ENCODE results near the gene DVL2.

Gene DVL2

GRCh38 chr17:7219812-7220592, 14.3 kb downstream of the DVL2 start, which contains the start of the genes ACADVL and DLG4:
TSS of gene ACADVL (plus strand) at chr17:7219938. CDS start at chr17:7219985, 47 bp downstream.
TSS of gene DLG4 (minus strand) at chr17:7219836.
- DNase-seq (ENCODE audit: low read depth, low spot score): no peak

- no peak for DNase-seq (ENCODE audit: low read depth, low spot score)
Measured at GRCh38 chr17:7219229-7219811, 15.0 kb downstream of the DVL2 start.

GRCh38 chr17:7218758-7219157, 15.6 kb downstream of the DVL2 start:
- no peak for DNase-seq (ENCODE audit: low read depth, low spot score)

- no peak for DNase-seq (ENCODE audit: low read depth, low spot score)
Measured at GRCh38 chr17:7218166-7218565, 16.2 kb downstream of the DVL2 start.

DNA sequence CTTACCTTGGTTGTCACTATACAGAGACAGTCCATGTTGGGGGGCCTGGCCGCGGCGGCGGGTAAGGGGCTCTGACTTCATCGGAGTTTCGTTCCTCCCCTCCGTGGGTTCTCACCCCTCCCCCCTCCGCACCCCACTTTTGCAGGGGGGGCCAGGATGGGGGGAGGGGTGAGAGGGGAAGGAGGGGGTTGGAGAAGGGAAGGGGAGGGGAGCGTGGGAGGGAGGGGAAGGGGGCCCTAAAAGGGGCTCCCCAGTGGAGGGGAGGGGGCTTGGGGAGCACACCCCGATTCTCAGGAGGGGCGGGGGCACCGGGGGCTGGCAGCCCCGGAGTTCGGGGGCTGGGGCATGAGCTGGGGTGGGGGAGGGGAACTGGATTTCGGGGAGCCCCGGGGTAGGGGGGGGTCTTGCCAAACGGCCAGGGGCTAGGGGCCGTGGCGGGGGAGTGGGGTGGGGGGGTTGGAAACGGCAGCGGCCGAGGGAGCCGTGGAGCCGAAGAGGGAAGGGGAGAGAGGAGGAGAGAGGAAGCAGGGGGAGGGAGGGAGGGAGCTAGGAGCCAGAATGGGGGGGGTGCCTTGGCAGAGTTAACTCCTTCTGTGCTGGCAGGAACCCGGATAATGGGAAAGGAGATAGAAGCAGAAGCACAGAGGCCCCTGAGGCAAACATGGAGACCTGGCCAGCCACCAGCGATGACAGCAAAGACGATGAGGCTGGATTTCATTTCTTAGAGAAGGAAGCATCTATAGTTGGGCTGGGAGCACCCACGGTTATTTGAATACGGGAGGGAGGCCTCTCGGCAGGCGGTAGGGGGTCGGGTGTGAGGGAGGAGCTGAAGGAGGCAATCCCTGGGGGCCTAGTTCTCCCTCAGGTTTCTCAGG, 17.0 kb downstream of the DVL2 start:
- DNase-seq (ENCODE audit: low read depth, low spot score): no peak

DNA sequence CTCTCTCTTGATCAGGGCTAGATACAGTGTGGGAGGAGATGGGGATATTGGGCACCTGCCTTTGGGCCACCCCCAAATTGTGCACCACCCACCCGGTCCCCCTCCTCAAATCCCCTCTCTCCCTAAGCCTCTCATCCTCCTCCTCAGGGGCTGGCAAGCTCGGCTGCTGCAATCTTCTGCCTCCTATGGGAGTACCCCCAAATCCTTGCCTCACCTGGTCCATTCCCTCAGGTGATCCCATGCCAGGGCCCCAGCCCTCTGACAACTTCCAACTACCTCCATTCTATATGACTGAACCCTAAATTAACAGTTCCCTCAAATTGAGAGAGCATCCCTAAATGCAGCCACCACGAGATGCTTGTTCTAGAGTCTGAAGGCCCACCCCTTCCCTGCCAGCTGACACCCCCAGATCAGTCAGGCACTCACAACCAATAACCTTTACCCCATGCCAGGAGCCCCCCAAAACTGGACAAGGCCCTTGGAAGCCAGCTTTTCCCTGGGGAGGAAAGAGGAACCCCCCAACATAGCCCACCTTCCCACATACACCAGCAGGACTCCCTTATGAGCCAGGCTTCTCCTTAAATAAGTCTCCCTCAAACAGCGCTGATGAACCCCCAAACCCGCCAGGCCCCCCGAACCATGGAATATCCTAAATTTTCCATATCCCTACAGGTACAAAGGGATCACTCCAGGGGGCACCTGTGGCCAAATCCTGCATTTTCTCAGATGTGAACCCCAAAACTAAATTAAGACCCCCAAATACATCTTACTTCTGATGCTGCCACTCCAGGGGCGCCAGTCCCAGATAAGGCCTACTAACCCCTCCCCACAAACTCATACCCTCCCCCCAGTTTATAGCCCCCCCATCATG, 17.8 kb downstream of the DVL2 start:
- DNase-seq (ENCODE audit: low read depth, low spot score): no peak

- DNase-seq (ENCODE audit: low read depth, low spot score): no peak
Measured at GRCh38 chr17:7215652-7216180, 18.6 kb downstream of the DVL2 start.

DNA sequence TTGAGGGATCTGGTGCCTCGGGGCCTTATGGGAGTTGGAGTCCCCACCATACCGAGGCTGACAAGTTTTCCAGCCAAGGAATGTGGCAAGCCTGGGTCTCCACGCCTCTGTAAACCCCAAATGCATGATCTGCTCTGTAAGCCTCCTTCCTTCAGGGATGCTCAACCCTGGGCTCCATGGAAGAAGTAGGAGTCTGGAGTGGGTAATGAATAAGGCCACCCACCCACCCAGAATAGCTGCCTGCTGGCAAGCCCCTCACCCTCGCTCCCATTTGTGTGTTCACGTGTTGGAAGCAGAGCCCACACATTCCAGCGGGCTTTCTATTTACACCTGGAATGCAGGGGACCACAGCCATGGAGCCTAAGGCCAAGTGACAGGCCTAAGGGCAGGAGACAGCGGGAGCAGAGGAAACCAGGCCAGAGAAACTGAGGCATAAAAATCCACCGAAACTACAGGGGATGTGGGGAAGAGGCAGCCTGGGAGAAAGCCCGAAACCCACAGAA, 19.1 kb downstream of the DVL2 start:
- DNase-seq (ENCODE audit: low read depth, low spot score): no peak

GRCh38 chr17:7214300-7215135, 19.8 kb downstream of the DVL2 start:
- DNase-seq (ENCODE audit: low read depth, low spot score): peak; percentile 94

DNA sequence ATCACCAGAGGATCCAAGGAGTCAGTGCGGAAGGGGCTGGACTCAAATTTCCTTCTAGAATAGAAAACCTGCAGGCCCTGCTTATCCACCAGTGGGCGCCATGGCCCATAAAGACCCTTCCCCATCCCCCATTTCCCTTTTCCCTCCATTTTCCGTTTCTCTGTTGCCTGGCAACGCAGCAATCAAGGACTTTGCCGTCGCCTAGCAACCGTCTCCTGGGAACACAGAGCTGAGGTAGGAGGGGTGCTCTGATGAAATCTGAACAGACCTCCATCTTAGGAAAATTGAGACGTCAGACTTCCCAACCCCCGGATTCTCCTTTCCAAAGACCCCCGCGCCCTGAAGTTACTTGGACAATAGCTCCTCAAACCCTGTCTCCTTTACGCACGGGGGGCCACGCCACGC, 20.4 kb downstream of the DVL2 start:
- peak; percentile 98 for DNase-seq (ENCODE audit: low read depth, low spot score)

- no peak for DNase-seq (ENCODE audit: low read depth, low spot score)
Measured at GRCh38 chr17:7211491-7212273, 22.6 kb downstream of the DVL2 start.

DNA sequence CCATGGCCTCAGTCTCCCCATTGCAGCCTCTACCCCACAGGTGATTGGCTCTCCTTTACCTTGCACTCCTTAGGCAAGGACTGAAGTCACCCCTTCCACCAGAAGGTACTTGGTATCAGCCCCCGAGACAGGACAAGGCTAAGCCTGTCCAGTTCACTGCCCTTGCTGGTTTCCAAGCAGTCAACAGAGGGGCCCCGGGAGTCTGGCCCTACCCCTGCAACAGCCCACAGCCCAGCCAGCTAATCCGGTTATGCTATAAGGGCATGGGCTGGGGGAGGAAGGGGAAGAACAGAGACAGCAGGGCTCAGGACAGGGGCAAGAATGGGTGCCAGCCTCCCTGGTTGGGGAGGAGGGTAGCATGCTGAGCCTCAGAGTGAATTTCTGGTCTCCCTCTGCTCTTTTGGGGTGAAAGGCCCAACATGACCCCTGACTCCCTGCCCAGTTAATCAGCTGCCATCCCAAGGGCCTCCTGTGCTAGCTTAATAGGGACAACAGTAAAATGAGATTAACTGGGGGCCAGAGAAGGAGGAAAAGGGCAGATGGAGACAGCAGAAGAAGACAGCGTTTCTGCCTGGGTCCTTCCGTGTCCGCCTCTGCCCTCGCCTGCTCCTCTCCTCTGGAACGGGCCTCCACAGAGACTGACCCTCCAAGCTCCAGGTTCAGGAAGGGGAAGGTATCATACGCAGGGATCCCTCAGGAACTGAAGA, 25.4 kb downstream of the DVL2 start:
- no peak for DNase-seq (ENCODE audit: low read depth, low spot score)

DNA sequence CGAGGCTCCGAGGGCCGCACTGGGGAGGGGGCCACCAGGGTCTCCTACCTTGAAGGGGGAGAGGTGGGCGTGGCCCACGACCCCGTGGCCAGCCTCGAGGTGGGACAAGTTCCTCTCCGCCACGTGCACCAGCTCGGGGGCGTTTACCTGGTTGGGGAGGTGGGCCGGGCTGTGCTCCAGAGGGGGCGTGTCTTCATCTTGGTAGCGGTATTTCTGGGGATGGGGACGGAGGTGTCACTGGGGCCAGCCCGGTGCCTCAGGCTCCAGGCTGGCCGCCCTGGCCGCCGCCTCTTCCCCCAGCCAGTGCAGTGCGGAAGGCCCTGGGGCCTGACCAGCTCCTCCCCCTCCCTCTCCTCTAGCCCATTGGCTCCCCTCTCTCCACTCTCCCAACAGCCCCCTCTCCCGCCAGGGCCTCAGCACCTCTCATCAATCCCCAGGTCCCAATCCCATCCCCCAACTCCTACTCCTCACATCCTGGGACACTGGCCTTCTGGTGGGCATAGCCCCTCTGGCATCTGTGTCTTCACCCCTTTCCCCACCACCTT, 26.2 kb downstream of the DVL2 start:
- no peak for DNase-seq (ENCODE audit: low read depth, low spot score)

DNA sequence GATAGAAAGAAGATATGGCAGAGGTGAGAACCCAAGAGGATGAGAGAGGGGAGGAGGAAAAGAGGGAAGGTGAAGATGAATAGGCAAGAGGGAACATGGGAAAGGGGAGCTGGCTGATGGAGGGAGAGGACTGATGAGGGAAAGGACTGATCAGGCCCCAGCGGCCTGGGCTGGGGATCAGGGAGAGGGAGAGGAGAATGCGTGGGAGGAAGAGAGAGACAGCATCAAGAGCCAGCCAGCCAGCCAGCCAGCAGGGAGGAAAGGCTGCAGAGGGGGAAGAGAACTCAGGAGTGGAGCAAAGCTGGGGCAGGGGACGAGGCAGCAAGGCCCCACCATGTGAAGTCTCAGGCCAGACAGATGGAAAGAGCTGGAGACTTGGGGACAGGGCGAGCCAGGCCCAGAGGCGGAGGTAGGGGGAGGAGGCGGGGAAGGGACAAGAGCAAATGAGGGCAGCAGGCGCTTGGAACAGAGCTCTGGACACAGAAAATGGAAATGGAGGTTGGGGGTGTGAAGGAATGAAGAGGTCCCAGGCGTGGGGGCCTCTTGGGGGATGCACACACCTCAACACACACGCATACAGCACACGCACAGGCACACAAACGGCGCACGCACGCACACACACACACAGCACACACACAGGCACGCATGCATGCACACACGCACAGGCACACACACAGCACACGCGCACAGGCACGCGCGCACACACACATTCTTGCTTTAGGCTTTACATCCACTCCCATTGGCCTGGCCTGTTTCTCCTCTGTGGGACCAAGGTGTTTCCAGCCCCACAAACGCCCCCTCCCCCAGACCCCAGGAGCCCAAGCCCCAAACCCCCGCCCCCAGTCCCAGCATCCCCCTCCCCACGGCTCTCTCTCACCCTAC, 27.0 kb downstream of the DVL2 start:
- no peak for DNase-seq (ENCODE audit: low read depth, low spot score)

- no peak for DNase-seq (ENCODE audit: low read depth, low spot score)
Measured at GRCh38 chr17:7205561-7205960, 28.8 kb downstream of the DVL2 start.

GRCh38 chr17:7204828-7205461, 29.4 kb downstream of the DVL2 start:
- peak; percentile 94 for DNase-seq (ENCODE audit: low read depth, low spot score)

GRCh38 chr17:7204336-7204735, 30.0 kb downstream of the DVL2 start:
- DNase-seq (ENCODE audit: low read depth, low spot score): no peak
